ENCODE results near the gene COL19A1.

DNA sequence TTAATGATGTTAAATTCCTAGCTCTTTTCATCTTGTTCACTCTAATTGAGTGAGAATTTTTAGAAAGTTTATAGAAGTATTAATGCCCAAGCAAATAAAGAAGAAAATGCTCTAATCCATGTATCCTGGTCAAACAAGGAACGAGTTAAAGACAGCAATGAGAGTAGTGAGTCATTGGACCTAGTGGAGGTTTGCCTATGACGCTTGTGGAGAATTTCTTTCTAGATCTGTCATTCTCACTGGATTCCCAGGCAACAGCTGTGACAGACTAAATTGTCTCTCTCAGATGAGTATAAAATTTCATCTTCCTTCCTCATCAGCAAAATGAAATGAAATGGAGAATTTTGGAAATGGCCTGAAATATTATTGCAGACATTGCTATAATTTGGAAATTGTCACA, 127.9 kb downstream of the COL19A1 start:
- TF ChIP-seq EZH2 (IDR thresholded peaks at IDR 0.05; ENCODE audit: low read depth) = no peak
- TF ChIP-seq, protein P1, sequence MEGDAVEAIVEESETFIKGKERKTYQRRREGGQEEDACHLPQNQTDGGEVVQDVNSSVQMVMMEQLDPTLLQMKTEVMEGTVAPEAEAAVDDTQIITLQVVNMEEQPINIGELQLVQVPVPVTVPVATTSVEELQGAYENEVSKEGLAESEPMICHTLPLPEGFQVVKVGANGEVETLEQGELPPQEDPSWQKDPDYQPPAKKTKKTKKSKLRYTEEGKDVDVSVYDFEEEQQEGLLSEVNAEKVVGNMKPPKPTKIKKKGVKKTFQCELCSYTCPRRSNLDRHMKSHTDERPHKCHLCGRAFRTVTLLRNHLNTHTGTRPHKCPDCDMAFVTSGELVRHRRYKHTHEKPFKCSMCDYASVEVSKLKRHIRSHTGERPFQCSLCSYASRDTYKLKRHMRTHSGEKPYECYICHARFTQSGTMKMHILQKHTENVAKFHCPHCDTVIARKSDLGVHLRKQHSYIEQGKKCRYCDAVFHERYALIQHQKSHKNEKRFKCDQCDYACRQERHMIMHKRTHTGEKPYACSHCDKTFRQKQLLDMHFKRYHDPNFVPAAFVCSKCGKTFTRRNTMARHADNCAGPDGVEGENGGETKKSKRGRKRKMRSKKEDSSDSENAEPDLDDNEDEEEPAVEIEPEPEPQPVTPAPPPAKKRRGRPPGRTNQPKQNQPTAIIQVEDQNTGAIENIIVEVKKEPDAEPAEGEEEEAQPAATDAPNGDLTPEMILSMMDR (conservative IDR thresholded peaks at IDR 0.05) = no peak

Data from PC-9 (cell line).